Smooth muscle cell (in vitro differentiated cells): ENCODE measurements around the gene PEX1. TPM values are rescaled to one million over a fixed set of nuclear protein-coding genes. Genes with fewer than 3 reads are reported as not detected.

Experiments
- DNase-seq: peaks from one replicate; lab custom pipeline; 2025; ENCODE audit not compliant: unreplicated experiment; lab: John Stamatoyannopoulos, UW
- H2AFZ ChIP-seq: fragments of 200-600 bp; sonication (generic); 2 replicates; pipeline ENCODE4 v1.6.0; 2016; ENCODE audit warnings: antibody characterized with exemption, low read depth, mild to moderate bottlenecking
- H3F3A ChIP-seq: fragments of 200-600 bp; sonication (generic); 2 replicates; pipeline ENCODE4 v1.6.0; 2017; ENCODE audit warnings: antibody characterized with exemption, low read depth
- H3K27ac ChIP-seq: fragments of 200-600 bp; sonication (generic); 2 replicates; pipeline ENCODE4 v1.5.1; 2016; ENCODE audit warnings: low read depth, mild to moderate bottlenecking
- H3K27me3 ChIP-seq: fragments of 200-600 bp; sonication (generic); 2 replicates; pipeline ENCODE4 v1.6.1; 2016; ENCODE audit warnings: low read depth, mild to moderate bottlenecking
- H3K36me3 ChIP-seq: fragments of 200-600 bp; sonication (generic); 2 replicates; pipeline ENCODE4 v1.5.1; 2016; ENCODE audit warnings: low read depth
- H3K4me1 ChIP-seq: fragments of 200-600 bp; sonication (generic); 2 replicates; pipeline ENCODE4 v1.5.1; 2016; ENCODE audit warnings: low read depth
- H3K4me2 ChIP-seq: fragments of 200-600 bp; sonication (generic); 2 replicates; pipeline ENCODE4 v1.6.0; 2016; ENCODE audit warnings: mild to moderate bottlenecking
- H3K4me3 ChIP-seq: fragments of 200-600 bp; sonication (generic); 2 replicates; pipeline ENCODE4 v1.5.1; 2016; ENCODE audit warnings: mild to moderate bottlenecking
- H3K79me2 ChIP-seq: fragments of 200-600 bp; sonication (generic); 2 replicates; pipeline ENCODE4 v1.6.0; 2016; ENCODE audit warnings: low read depth, mild to moderate bottlenecking
- H3K9ac ChIP-seq: fragments of 200-600 bp; sonication (generic); 2 replicates; pipeline ENCODE4 v1.6.0; 2016; ENCODE audit warnings: low read depth
- H3K9me3 ChIP-seq: fragments of 200-600 bp; sonication (generic); replicated peaks from 2 replicates; pipeline ENCODE4 v1.5.1; 2016; ENCODE audit warnings: low read depth
- H4K20me1 ChIP-seq: fragments of 200-600 bp; sonication (generic); 2 replicates; pipeline ENCODE4 v1.6.0; 2016; ENCODE audit warnings: low read depth
- WGBS: methylation state at CpG from one replicate; pipeline ENCODE4 v1.1.7; 2016; ENCODE audit warnings: low lambda C conversion rate; 5-methylcytosine and 5-hydroxymethylcytosine counted together
- polyA plus RNA-seq: library from polyadenylated mRNA; unstranded; fragments of >200 nt; fragmentation: Nextera tagmentation; extraction: Ambion mirVana; gene quantifications from 2 replicates; pipeline ENCODE4 v1.2.1, GENCODE V29; 2016
- total RNA-seq: library from RNA; depleted of rRNA; stranded (reverse); fragments of >200 nt; gene quantifications from 2 replicates; pipeline ENCODE4 v1.2.3, GENCODE V29; 2014
- TF ChIP-seq, protein P1 (sequence below): fragments of 200-600 bp; sonication (generic); IDR thresholded peaks from 2 replicates; pipeline ENCODE4 v1.5.1; 2017; ENCODE audit warnings: borderline replicate concordance, mild to moderate bottlenecking, antibody characterized with exemption; ENCODE audit not compliant: insufficient read depth, poor library complexity, severe bottlenecking

The PEX1 gene
- total and polyA plus RNA-seq, 2 experiments from 2014 or later, result 4.4 to 10.8 TPM

GRCh38 chr7:92456236-92456635 is 72.1 kb downstream of the PEX1 start:
- peaks cover 5% of the 10 kb centered on the region for H3F3A ChIP-seq
- no peaks in the 10 kb centered on the region for H3K9me3 ChIP-seq
- H3K36me3 ChIP-seq, result peaks cover 12% of the 10 kb centered on the region
- H2AFZ ChIP-seq, result no peak overlapping the region
- no peak for DNase-seq
- H3K4me1 ChIP-seq, result no peaks in the 10 kb centered on the region
- H3K79me2 ChIP-seq, result no peaks in the 10 kb centered on the region
- H3K27ac ChIP-seq, result no peak overlapping the region
- H3K4me2 ChIP-seq, result no peak overlapping the region
- H3K4me3 ChIP-seq, result no peak overlapping the region
- TF ChIP-seq, protein P1, sequence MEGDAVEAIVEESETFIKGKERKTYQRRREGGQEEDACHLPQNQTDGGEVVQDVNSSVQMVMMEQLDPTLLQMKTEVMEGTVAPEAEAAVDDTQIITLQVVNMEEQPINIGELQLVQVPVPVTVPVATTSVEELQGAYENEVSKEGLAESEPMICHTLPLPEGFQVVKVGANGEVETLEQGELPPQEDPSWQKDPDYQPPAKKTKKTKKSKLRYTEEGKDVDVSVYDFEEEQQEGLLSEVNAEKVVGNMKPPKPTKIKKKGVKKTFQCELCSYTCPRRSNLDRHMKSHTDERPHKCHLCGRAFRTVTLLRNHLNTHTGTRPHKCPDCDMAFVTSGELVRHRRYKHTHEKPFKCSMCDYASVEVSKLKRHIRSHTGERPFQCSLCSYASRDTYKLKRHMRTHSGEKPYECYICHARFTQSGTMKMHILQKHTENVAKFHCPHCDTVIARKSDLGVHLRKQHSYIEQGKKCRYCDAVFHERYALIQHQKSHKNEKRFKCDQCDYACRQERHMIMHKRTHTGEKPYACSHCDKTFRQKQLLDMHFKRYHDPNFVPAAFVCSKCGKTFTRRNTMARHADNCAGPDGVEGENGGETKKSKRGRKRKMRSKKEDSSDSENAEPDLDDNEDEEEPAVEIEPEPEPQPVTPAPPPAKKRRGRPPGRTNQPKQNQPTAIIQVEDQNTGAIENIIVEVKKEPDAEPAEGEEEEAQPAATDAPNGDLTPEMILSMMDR, result no peak
- H3K9ac ChIP-seq, result no peak overlapping the region
- 93% methylated on average over 2 of the region's 2 CpGs for WGBS
- H4K20me1 ChIP-seq, result no peaks in the 10 kb centered on the region
- no peaks in the 10 kb centered on the region for H3K27me3 ChIP-seq

DNA sequence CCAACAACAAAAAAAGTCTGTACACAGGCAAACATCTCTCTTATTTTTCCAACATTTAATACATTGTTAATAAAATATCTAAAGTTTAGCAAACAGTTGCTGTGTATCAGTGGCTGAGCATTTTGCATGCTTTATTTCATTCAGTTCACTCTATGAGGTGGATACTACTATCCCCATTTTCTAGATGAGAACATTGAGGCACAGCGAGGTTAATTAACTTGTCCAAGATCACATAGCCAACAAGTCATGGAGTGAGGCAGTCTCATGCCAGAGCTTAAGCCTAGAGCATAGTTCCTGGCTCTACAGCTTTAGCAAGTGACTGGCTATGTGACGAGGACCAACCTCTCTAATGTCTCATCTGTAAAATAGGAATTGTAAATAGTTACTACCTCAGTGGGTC is 76.7 kb downstream of the PEX1 start:
- no peak for DNase-seq
- H3K4me3 ChIP-seq, result no peak overlapping the region
- no peak overlapping the region for H2AFZ ChIP-seq
- no peaks in the 10 kb centered on the region for H3K27me3 ChIP-seq
- H3K36me3 ChIP-seq, result peaks cover 15% of the 10 kb centered on the region
- H3K9ac ChIP-seq, result no peak overlapping the region
- no peaks in the 10 kb centered on the region for H3K9me3 ChIP-seq
- H3K4me1 ChIP-seq, result peaks cover 10% of the 10 kb centered on the region
- no peak overlapping the region for H3K27ac ChIP-seq
- H3F3A ChIP-seq, result no peaks in the 10 kb centered on the region
- no peak overlapping the region for H3K4me2 ChIP-seq
- H4K20me1 ChIP-seq, result no peaks in the 10 kb centered on the region
- 94% methylated on average over 2 of the region's 2 CpGs for WGBS
- peaks cover 21% of the 10 kb centered on the region for H3K79me2 ChIP-seq
- TF ChIP-seq, protein P1, result no peak

DNA sequence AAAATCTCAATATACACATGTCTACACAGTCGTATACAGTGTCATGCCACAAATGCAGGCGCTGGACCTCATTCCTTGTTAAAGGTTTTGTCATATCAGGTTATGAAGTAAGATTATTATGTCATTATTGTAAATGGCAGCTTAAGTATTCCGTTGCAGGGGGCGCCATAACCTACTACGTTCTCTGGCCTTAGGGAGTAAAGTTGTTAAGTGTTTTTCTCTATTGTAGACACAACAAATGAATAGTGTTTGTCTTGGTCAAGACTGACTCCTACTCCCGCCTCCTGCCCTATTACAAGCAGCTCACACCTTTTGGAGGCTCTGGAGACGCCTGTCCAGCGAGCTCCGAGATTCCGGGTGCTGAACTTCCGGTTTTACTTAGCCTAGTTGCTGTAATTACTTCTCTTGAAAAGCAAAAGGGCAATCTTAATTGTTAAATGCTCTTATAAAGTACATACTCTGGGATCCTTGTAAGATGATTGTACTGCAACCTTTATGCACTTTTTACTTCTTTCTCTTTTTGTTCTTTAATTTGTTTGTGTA is 80.0 kb downstream of the PEX1 start:
- no peak for DNase-seq
- no peaks in the 10 kb centered on the region for H4K20me1 ChIP-seq
- TF ChIP-seq, protein P1, result peak; percentile 31
- peak overlapping the region; percentile 84 for H2AFZ ChIP-seq
- peak overlapping the region; percentile 92 for H3K4me3 ChIP-seq
- H3K9ac ChIP-seq, result peak overlapping the region; percentile 89
- H3K27ac ChIP-seq, result peak overlapping the region; percentile 81
- peaks cover 21% of the 10 kb centered on the region for H3K79me2 ChIP-seq
- H3K27me3 ChIP-seq, result no peaks in the 10 kb centered on the region
- 5% methylated on average over 11 of the region's 11 CpGs for WGBS
- no peaks in the 10 kb centered on the region for H3F3A ChIP-seq
- H3K4me2 ChIP-seq, result peak overlapping the region; percentile 96
- peaks cover 10% of the 10 kb centered on the region for H3K4me1 ChIP-seq
- H3K9me3 ChIP-seq, result no peaks in the 10 kb centered on the region
- peaks cover 7% of the 10 kb centered on the region for H3K36me3 ChIP-seq
